ENCODE measurements around the gene CCL21.
"Not testable (repeated sequence)": the region's sequence is repeated elsewhere in the genome, so short reads cannot be mapped to it uniquely, and the experiment has no call there.

CCL21 gene

GRCh38 chr9:34710023-34710422, at the start of gene CCL21:
TSS of gene CCL21 (minus strand) at chr9:34710136. CDS start at chr9:34710066, 70 bp downstream.
- DNase-seq = no peak

- DNase-seq = no peak
Observed at GRCh38 chr9:34759432-34760134, 49.6 kb upstream of the CCL21 start.

- DNase-seq = not testable (repeated sequence)
Observed at GRCh38 chr9:34750320-34750719, 40.4 kb upstream of the CCL21 start.

GRCh38 chr9:34746526-34746925, 36.6 kb upstream of the CCL21 start:
- no peak for DNase-seq

- no peak for DNase-seq
Observed at GRCh38 chr9:34744295-34745221, 34.6 kb upstream of the CCL21 start.

GRCh38 chr9:34742710-34743109, 32.8 kb upstream of the CCL21 start:
- no peak for DNase-seq

- DNase-seq = no peak
Observed at GRCh38 chr9:34741628-34742027, 31.7 kb upstream of the CCL21 start.

GRCh38 chr9:34740176-34740575, 30.2 kb upstream of the CCL21 start:
- not testable (repeated sequence) for DNase-seq

- DNase-seq = no peak
Observed at GRCh38 chr9:34737677-34738260, 27.8 kb upstream of the CCL21 start.

GRCh38 chr9:34734720-34735119, 24.8 kb upstream of the CCL21 start:
- DNase-seq = no peak

GRCh38 chr9:34732886-34733285, 22.9 kb upstream of the CCL21 start:
- no peak for DNase-seq

GRCh38 chr9:34732478-34732877, 22.5 kb upstream of the CCL21 start:
- DNase-seq = no peak

GRCh38 chr9:34723141-34723540, 13.2 kb upstream of the CCL21 start:
- DNase-seq = no peak

- not testable (repeated sequence) for DNase-seq
Observed at GRCh38 chr9:34719769-34720025, 9.8 kb upstream of the CCL21 start.

GRCh38 chr9:34719021-34719768, 9.3 kb upstream of the CCL21 start:
- no peak for DNase-seq

- DNase-seq = no peak
Observed at GRCh38 chr9:34717996-34718614, 8.2 kb upstream of the CCL21 start.

- DNase-seq = no peak
Observed at GRCh38 chr9:34716711-34717110, 6.8 kb upstream of the CCL21 start.

- DNase-seq = no peak
Observed at GRCh38 chr9:34715639-34716215, 5.8 kb upstream of the CCL21 start.

GRCh38 chr9:34714007-34714406, 4.1 kb upstream of the CCL21 start:
- DNase-seq = no peak

- no peak for DNase-seq
Observed at GRCh38 chr9:34712140-34712539, 2.2 kb upstream of the CCL21 start.

- no peak for DNase-seq
Observed at GRCh38 chr9:34709196-34709978, 549 bp downstream of the CCL21 start.

- no peak for DNase-seq
Observed at GRCh38 chr9:34707130-34707529, 2.8 kb downstream of the CCL21 start.
